ENCODE data around the gene IFT57.

GRCh38 chr3:108191394-108191793 is 30.8 kb downstream of the IFT57 start:
- TF ChIP-seq CTCF (conservative IDR thresholded peaks at IDR 0.05; ENCODE audit: low read length) (no peak), EZH2phosphoT487 (IDR thresholded peaks at IDR 0.05; ENCODE audit: borderline replicate concordance) (no peak)
